Measurements from ENCODE around the gene BMPR1A. TPM values are rescaled to one million over a fixed set of nuclear protein-coding genes. Genes with fewer than 3 reads are reported as not detected.
A peak's percentile ranks its signal among the peaks of the same experiment; 100 is the strongest.

The BMPR1A gene
- total and polyA plus RNA-seq, 8 donors: 5.8 to 104 (median 19.9) TPM

- Histone ChIP-seq H3K4me1 (peaks cover 0 to 42% (median 18%) of the 10 kb centered on the region in 4 donors), H3K9me3 (no peaks in the 10 kb centered on the region), H3K27ac (no peak overlapping the region), H3K27me3 (no peaks in the 10 kb centered on the region), H3K4me3 (no peak overlapping the region), H3K36me3 (no peaks in the 10 kb centered on the region)
- 85 to 95% (median 95%) methylated on average over 9 of the region's 9 CpGs for WGBS, 5 donors
- DNase-seq: no peak
- TF ChIP-seq POLR2AphosphoS5 (IDR thresholded peaks at IDR 0.05) (no peak), POLR2A (IDR thresholded peaks at IDR 0.05) (no peak), CTCF (IDR thresholded peaks at IDR 0.05) (no peak)
- intact Hi-C loops (cut with DNase I; ENCODE audit: low total_unique reads): no loop called here
Observed at GRCh38 chr10:86749854-86750253, 6.6 kb upstream of the BMPR1A start.

- Histone ChIP-seq H3K4me1 (peaks cover 8 to 51% (median 25%) of the 10 kb centered on the region in 4 donors), H3K27me3 (peaks cover 0 to 9% (median 3%) of the 10 kb centered on the region in 3 donors), H3K9me3 (no peaks in the 10 kb centered on the region), H3K4me3 (no peak overlapping the region), H3K36me3 (no peaks in the 10 kb centered on the region), H3K27ac (no peak overlapping the region)
- intact Hi-C loops (cut with DNase I; ENCODE audit: low total_unique reads): no loop called here
- no peak for DNase-seq
- 80 to 97% (median 90%) methylated on average over 17 of the region's 17 CpGs for WGBS, 5 donors
- TF ChIP-seq CTCF (IDR thresholded peaks at IDR 0.05): no peak
- no peak for TF ChIP-seq EP300 (IDR thresholded peaks at IDR 0.05)
- no peak for TF ChIP-seq POLR2AphosphoS5 (IDR thresholded peaks at IDR 0.05)
Observed at GRCh38 chr10:86751477-86751876, 4.9 kb upstream of the BMPR1A start.

GRCh38 chr10:86752311-86752710 lies 4.1 kb upstream of the BMPR1A start:
- DNase-seq: peak in 1 of 2 donors; percentile 46
- no peak overlapping the region for H3K4me3 ChIP-seq
- no peaks in the 10 kb centered on the region for H3K9me3 ChIP-seq
- peaks cover 8 to 51% (median 25%) of the 10 kb centered on the region in 4 donors for H3K4me1 ChIP-seq
- intact Hi-C loops (cut with DNase I; ENCODE audit: low total_unique reads): no loop called here
- H3K36me3 ChIP-seq: no peaks in the 10 kb centered on the region
- TF ChIP-seq POLR2A (IDR thresholded peaks at IDR 0.05) (no peak), CTCF (IDR thresholded peaks at IDR 0.05) (no peak), EP300 (IDR thresholded peaks at IDR 0.05) (no peak), POLR2AphosphoS5 (IDR thresholded peaks at IDR 0.05) (no peak)
- WGBS, 5 donors: 41 to 64% (median 46%) methylated on average over 4 of the region's 4 CpGs
- peak overlapping the region in 1 of 5 donors; percentile 100 for H3K27ac ChIP-seq
- H3K27me3 ChIP-seq: peaks cover 0 to 17% (median 3%) of the 10 kb centered on the region in 3 donors

DNA sequence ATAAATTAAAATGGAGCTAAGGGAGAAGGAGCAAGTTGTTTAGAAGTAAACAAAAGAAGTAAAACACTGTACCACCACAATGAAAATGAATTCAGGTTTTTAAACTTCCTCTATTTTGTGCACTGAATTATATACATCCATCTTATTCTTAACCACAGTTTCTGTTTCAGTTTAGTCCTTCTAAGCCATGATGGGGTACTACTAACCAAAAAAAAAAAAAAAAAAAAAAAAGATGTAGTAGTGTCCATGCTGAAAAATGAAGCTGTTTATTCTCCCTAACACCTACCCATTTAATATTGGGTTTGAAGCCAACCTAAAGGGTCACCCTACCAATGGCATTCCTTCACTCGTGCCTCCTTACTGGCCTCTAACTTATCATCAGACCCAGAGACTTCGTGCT lies 3.4 kb upstream of the BMPR1A start:
- no peak for DNase-seq
- Histone ChIP-seq H3K4me3 (no peak overlapping the region), H3K27ac (peak overlapping the region in 3 of 5 donors; percentile 98 to 100 (median 99)), H3K36me3 (no peaks in the 10 kb centered on the region), H3K27me3 (peaks cover 0 to 18% (median 3%) of the 10 kb centered on the region in 3 donors), H3K9me3 (no peaks in the 10 kb centered on the region), H3K4me1 (peaks cover 8 to 51% (median 24%) of the 10 kb centered on the region in 4 donors)
- intact Hi-C loops (cut with DNase I; ENCODE audit: low total_unique reads): no loop called here
- no peak for TF ChIP-seq POLR2AphosphoS5 (IDR thresholded peaks at IDR 0.05)
- TF ChIP-seq EP300 (IDR thresholded peaks at IDR 0.05): no peak
- no peak for TF ChIP-seq CTCF (IDR thresholded peaks at IDR 0.05)
- no peak for TF ChIP-seq POLR2A (IDR thresholded peaks at IDR 0.05)
- WGBS, 5 donors: 82 to 91% (median 90%) methylated on average over 2 of the region's 2 CpGs
